Measurements from ENCODE around the gene FOXP3. TPM values are rescaled to one million over a fixed set of nuclear protein-coding genes. Genes with fewer than 3 reads are reported as not detected.

The FOXP3 gene
- total RNA-seq, 1 experiment from 2014 or later: 0.68 TPM

- Histone ChIP-seq H3K79me1 (ENCODE audit: insufficient read depth, low read depth, low read length, poor library complexity, severe bottlenecking) (no peaks in the 10 kb centered on the region), H3K56ac (ENCODE audit: insufficient read length, low read depth, low read length) (no peak overlapping the region), H3K79me2 (ENCODE audit: insufficient read depth, low read length) (no peaks in the 10 kb centered on the region), H3K4me1 (ENCODE audit: insufficient read depth, low read length) (no peaks in the 10 kb centered on the region), H2AFZ (ENCODE audit: low read length) (no peak overlapping the region), H2BK12ac (ENCODE audit: insufficient read length, low read depth, low read length) (no peak overlapping the region), H3K9ac (ENCODE audit: extremely low read depth, insufficient read length, low read length) (no peak overlapping the region), H3K27ac (ENCODE audit: insufficient read length, low read depth, low read length) (no peak overlapping the region), H3K14ac (ENCODE audit: insufficient read depth, low read length) (no peak overlapping the region), H4K91ac (ENCODE audit: insufficient read length, low read depth, low read length) (no peak overlapping the region), H3K4ac (ENCODE audit: low read depth, low read length) (no peak overlapping the region), H3K23ac (ENCODE audit: insufficient read length, low read depth, low read length) (no peak overlapping the region), H4K20me1 (ENCODE audit: control insufficient read depth, insufficient read depth, insufficient read length) (no peaks in the 10 kb centered on the region), H2BK15ac (ENCODE audit: low read depth, low read length) (no peak overlapping the region), H3K23me2 (ENCODE audit: insufficient read length, low read depth, low read length, poor library complexity, severe bottlenecking) (no peaks in the 10 kb centered on the region), H3K9me3 (ENCODE audit: control insufficient read depth, low read depth, low read length) (peaks cover 42% of the 10 kb centered on the region), H4K5ac (ENCODE audit: insufficient read length, low read depth, low read length) (no peak overlapping the region), H3K18ac (ENCODE audit: insufficient read length, low read depth, low read length) (no peak overlapping the region), H2BK120ac (ENCODE audit: low read depth, low read length, poor library complexity, severe bottlenecking) (no peak overlapping the region), H3T11ph (ENCODE audit: low read length) (no peak overlapping the region), H2AK5ac (ENCODE audit: insufficient read length, low read length) (no peak overlapping the region), H2BK5ac (ENCODE audit: insufficient read length, low read length) (no peak overlapping the region), H3K27me3 (ENCODE audit: insufficient read depth, low read length) (no peaks in the 10 kb centered on the region), H3K4me2 (ENCODE audit: insufficient read depth, insufficient read length, low read length) (no peak overlapping the region), H4K8ac (replicated peaks; ENCODE audit: insufficient read length, low read depth, low read length) (no peak overlapping the region), H2BK20ac (ENCODE audit: low read depth, low read length, poor library complexity, severe bottlenecking) (no peak overlapping the region)
- no peak for DNase-seq
- Mint-ChIP-seq H3K27ac (no peak overlapping the region), H3K27me3 (ENCODE audit: low read depth) (peaks cover 20% of the 10 kb centered on the region), H3K4me3 (no peak overlapping the region), H3K9me3 (peaks cover 87 to 95% of the 10 kb centered on the region in 2 experiments), H3K36me3 (ENCODE audit: insufficient read depth in 1 of 3, low read depth in 3 of 3) (peaks cover 0 to 13% (median 7%) of the 10 kb centered on the region in 3 experiments; a peak in 3 of 7 replicates), H3K4me1 (peaks cover 0 to 5% of the 10 kb centered on the region in 2 experiments; a peak in 2 of 4 replicates)
- WGBS (ENCODE audit: extremely low coverage, insufficient read length, low lambda C conversion rate): no CpG with 5 or more reads among the region's 2 CpGs
- TF ChIP-seq, protein P1, sequence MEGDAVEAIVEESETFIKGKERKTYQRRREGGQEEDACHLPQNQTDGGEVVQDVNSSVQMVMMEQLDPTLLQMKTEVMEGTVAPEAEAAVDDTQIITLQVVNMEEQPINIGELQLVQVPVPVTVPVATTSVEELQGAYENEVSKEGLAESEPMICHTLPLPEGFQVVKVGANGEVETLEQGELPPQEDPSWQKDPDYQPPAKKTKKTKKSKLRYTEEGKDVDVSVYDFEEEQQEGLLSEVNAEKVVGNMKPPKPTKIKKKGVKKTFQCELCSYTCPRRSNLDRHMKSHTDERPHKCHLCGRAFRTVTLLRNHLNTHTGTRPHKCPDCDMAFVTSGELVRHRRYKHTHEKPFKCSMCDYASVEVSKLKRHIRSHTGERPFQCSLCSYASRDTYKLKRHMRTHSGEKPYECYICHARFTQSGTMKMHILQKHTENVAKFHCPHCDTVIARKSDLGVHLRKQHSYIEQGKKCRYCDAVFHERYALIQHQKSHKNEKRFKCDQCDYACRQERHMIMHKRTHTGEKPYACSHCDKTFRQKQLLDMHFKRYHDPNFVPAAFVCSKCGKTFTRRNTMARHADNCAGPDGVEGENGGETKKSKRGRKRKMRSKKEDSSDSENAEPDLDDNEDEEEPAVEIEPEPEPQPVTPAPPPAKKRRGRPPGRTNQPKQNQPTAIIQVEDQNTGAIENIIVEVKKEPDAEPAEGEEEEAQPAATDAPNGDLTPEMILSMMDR (conservative IDR thresholded peaks at IDR 0.05): no peak
Measured at GRCh38 chrX:49214416-49214815, 50.1 kb downstream of the FOXP3 start.
